KOPT-K1 (cell line): ENCODE results near the gene LRRC42.
"Not testable (repeated sequence)": the region's sequence is repeated elsewhere in the genome, so short reads cannot be mapped to it uniquely, and the experiment has no call there.

Experiments used
- H3K27ac ChIP-seq: fragments of 200-600 bp; sonication (generic); 2 replicates; pipeline ENCODE4 v1.5.1; 2016; ENCODE audit warnings: antibody characterized with exemption, mild to moderate bottlenecking, low read depth, low read length; ENCODE audit not compliant: poor library complexity, severe bottlenecking
- H3K36me3 ChIP-seq: fragments of 200-600 bp; sonication (generic); 2 replicates; pipeline ENCODE4 v1.5.1; 2017; ENCODE audit warnings: antibody characterized with exemption, mild to moderate bottlenecking, low read length, moderate library complexity; ENCODE audit not compliant: insufficient read depth
- H3K9me3 ChIP-seq: fragments of 200-600 bp; sonication (generic); 2 replicates; pipeline ENCODE4 v1.5.1; 2017; ENCODE audit warnings: antibody characterized with exemption, low read length, mild to moderate bottlenecking; ENCODE audit not compliant: insufficient read depth, poor library complexity, severe bottlenecking

LRRC42 gene

GRCh38 chr1:54002544-54003248 lies 56.5 kb downstream of the LRRC42 start:
- Histone ChIP-seq H3K36me3 (no peaks in the 10 kb centered on the region), H3K27ac (no peak overlapping the region), H3K9me3 (peaks cover 6% of the 10 kb centered on the region)

GRCh38 chr1:54003249-54003646 lies 57.1 kb downstream of the LRRC42 start:
- Histone ChIP-seq H3K27ac (no peak overlapping the region), H3K36me3 (no peaks in the 10 kb centered on the region), H3K9me3 (peaks cover 6% of the 10 kb centered on the region)

- not testable (repeated sequence) for H3K36me3 ChIP-seq, H3K9me3 ChIP-seq, H3K27ac ChIP-seq
These were observed 57.8 kb downstream of the LRRC42 start for GRCh38 chr1:54003750-54004480.

GRCh38 chr1:54004481-54005049 lies 58.4 kb downstream of the LRRC42 start:
- H3K27ac ChIP-seq: no peak overlapping the region
- peaks cover 6% of the 10 kb centered on the region for H3K9me3 ChIP-seq
- H3K36me3 ChIP-seq: no peaks in the 10 kb centered on the region

DNA sequence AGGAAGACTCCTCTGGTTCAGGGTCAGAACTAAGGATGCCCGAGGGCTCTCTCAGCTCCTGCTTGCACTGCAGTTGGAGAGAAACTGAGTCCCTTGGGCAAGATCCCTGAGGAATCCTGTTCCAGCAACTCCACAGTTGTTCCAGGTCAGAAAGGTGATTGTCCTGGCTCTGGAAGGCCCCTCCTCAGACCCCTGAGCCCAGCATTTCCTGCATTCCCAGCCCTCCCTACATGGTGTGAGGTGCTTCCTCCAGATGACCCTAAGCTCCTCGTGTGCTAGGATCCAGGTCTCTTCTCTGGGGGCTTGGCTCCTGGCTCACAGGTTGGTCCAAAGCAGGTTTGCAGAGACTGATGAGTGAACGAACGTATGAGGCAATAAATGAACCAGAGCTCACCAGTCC lies 60.4 kb downstream of the LRRC42 start:
- H3K27ac ChIP-seq: no peak overlapping the region
- no peaks in the 10 kb centered on the region for H3K36me3 ChIP-seq
- peaks cover 6% of the 10 kb centered on the region for H3K9me3 ChIP-seq

GRCh38 chr1:54007613-54008012 lies 61.5 kb downstream of the LRRC42 start:
- H3K36me3 ChIP-seq: no peaks in the 10 kb centered on the region
- H3K27ac ChIP-seq: no peak overlapping the region
- peaks cover 6% of the 10 kb centered on the region for H3K9me3 ChIP-seq

DNA sequence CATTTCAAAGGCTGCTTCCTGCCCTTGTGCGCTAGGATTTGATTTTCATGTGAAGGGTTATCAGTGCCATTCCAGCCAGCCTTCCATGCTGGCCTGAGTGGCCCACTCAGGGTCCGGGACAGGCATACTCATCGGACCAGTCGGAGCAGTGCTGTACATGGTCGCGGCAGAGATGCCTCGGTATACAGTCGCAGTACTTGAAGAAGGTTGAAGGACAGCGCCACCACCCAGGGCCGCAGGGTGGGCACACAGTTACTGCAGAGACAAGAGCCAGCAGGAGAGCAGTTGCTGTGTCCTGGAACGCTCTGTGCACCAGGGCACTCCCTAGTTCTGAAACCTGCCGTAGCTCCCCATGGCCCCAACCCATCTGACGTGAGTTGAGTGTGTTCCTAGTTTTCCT lies 62.7 kb downstream of the LRRC42 start:
- Histone ChIP-seq H3K9me3 (no peaks in the 10 kb centered on the region), H3K36me3 (no peaks in the 10 kb centered on the region)

DNA sequence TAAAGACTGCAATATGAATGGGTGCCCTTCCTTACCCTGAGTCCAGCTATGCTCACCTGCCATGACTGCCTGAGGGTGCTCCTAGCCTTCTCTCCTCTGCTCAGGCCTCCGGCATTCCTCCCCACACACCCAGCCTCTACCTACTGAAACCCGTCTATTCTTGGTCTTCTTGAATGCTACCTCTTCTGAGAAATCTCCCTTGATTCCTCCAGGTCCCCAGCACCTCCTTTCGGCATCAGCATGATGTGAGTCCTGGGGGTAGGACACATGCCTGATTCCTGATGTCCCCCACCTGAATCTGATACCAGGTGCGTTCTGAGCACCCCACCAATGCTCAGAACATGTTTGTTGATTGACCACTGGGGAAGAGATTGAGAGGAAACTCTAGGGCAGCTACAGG lies 63.3 kb downstream of the LRRC42 start:
- no peaks in the 10 kb centered on the region for H3K36me3 ChIP-seq

More for the DNA sequence above, 62.7 kb downstream of the LRRC42 start:
- no peak overlapping the region for H3K27ac ChIP-seq

DNA sequence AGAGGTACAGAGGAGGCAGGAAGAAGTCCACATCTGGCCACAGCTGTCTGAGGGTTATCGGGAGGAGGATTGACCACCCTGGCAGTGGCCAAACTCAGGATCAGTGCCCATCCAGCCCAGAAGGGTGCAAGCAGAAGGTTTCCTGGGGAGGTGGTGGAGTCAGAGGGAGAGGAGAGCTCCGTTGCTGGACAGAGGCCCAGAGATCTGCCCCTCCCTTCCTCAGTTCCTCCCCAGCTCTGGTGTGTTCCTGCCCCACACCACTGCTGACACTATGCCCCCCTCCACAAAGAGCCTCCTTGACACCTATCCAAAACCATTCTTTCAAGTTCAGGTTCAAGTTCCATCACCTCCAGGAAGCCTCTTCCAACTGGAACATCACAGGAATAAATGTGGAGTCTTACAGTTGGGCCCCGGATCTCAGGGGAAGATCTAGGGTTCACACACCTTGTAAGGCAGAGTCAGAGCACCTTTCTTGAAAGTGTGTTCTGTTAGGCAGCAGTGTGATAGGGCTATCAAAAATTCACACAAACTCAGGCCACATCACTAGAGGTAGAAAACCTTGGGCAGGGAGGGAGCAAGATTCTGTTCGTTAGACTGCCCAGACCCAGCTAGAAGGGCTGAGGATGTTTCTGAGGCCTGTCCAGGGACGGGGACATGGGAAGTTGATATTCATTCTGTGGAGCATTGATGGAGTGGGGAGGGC lies 64.4 kb downstream of the LRRC42 start:
- no peaks in the 10 kb centered on the region for H3K36me3 ChIP-seq
- H3K9me3 ChIP-seq: no peaks in the 10 kb centered on the region
- H3K27ac ChIP-seq: no peak overlapping the region

More for the DNA sequence above, 63.3 kb downstream of the LRRC42 start:
- H3K27ac ChIP-seq: no peak overlapping the region
- H3K9me3 ChIP-seq: no peaks in the 10 kb centered on the region

DNA sequence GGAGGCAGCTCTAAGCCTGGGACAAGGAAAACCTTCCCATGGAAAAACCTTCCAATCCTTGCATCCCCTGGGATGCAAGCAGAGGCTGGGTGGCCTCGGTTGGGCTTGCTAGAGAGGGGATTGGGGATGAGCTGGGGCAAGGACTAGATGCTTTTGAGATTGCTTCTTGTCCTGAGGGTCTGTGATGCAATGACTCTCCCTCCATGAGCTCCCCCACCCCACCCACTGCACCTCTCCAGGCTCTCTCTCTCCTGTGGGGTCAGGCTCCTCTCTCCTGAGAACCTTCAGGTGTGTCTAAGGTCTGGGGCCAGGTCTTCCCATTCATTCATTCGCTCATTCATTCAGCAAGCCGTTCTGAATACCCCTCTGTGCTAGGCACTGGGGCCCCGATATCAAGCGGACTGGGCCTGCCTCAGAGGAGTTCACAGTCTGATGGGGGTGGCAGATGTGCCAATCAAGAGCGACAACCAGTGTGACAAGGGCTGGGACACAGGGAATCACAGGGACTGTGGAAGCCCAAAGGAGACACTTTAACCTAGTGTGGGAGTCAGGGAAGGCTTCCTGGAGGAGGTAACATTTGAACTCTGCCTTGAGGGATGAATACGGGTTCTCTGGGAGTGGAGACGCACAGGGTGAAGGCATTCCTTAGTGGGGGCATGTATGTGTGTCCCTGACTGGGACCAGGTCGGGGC lies 65.3 kb downstream of the LRRC42 start:
- no peak overlapping the region for H3K27ac ChIP-seq
- no peaks in the 10 kb centered on the region for H3K9me3 ChIP-seq
- H3K36me3 ChIP-seq: no peaks in the 10 kb centered on the region

DNA sequence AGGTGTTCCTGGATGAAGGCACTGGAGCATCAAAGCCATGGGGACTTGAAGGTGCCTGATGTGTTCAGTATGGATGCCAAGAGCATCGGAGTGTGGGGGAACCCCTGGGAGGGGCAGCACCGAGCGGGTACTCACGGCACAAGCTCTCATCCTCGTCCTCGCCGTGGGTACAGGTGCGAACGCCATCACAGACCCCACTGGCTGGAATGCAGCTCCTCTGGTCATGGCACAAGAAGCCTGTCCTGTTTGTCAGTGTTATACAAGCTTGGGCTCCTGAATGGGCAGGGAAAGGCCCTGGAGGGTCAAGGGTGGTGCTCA lies 65.8 kb downstream of the LRRC42 start:
- no peaks in the 10 kb centered on the region for H3K36me3 ChIP-seq
- no peaks in the 10 kb centered on the region for H3K9me3 ChIP-seq
- H3K27ac ChIP-seq: no peak overlapping the region

GRCh38 chr1:54012863-54013262 lies 66.7 kb downstream of the LRRC42 start:
- no peak overlapping the region for H3K27ac ChIP-seq
- H3K36me3 ChIP-seq: no peaks in the 10 kb centered on the region
- H3K9me3 ChIP-seq: no peaks in the 10 kb centered on the region

DNA sequence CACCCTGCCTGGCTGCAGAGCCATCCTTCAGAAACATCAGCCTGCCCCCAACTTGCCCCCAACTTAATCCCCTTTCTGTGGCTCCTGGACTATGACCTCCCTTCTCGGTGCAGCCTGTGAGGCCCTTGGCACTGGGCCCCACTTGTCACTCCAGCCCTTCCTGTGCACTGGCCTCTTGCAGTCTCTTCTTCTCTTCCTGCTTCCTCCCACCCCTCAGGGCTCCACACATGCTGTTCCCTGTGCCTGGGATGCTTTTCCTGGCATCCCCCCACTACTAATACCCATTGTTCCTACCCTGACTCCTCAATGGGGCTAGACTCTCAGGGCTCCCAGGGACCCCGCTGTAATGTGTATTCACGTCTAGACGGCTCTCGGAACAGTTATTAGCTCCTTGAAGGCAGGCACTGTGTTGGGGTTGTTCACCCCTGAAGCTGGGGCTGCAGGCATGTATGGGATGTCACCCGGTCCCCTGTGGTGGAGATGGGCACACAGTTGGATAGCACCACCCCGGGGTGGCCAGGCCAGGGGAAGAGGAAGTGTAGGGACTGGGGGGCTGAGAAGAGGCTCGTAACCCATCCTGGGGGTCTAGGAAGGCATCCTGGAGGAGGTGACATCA lies 67.4 kb downstream of the LRRC42 start:
- Histone ChIP-seq H3K36me3 (no peaks in the 10 kb centered on the region), H3K9me3 (no peaks in the 10 kb centered on the region), H3K27ac (no peak overlapping the region)

- no peak overlapping the region for H3K27ac ChIP-seq
- H3K36me3 ChIP-seq: no peaks in the 10 kb centered on the region
- no peaks in the 10 kb centered on the region for H3K9me3 ChIP-seq
These were observed 68.0 kb downstream of the LRRC42 start for GRCh38 chr1:54014009-54014629.
